OCI-LY1 (cell line): ENCODE data around the gene DYNLT2.
"Not testable (repeated sequence)": the region's sequence is repeated elsewhere in the genome, so short reads cannot be mapped to it uniquely, and the experiment has no call there.

ENCODE experiments used
- H2AFZ ChIP-seq: fragments of 200-600 bp; sonication (generic), shearing (Covaris generic); 2 replicates; pipeline ENCODE4 v1.6.0; 2014; ENCODE audit warnings: antibody characterized with exemption, mild to moderate bottlenecking, low read length
- H3F3A ChIP-seq: fragments of 200-600 bp; sonication (generic), shearing (Covaris generic); 2 replicates; pipeline ENCODE4 v1.6.0; 2014; ENCODE audit warnings: mild to moderate bottlenecking, antibody characterized with exemption, low read length, moderate library complexity; ENCODE audit not compliant: insufficient read depth
- H3K27ac ChIP-seq: fragments of 200-600 bp; sonication (generic); 2 replicates; pipeline ENCODE4 v1.5.1; 2014; ENCODE audit warnings: low read length, mixed run types, mild to moderate bottlenecking, low read depth; ENCODE audit not compliant: poor library complexity, severe bottlenecking
- H3K27me3 ChIP-seq: fragments of 200-600 bp; sonication (generic); 2 replicates; pipeline ENCODE4 v1.6.0; 2014; ENCODE audit warnings: antibody characterized with exemption, mild to moderate bottlenecking, low read length, moderate library complexity; ENCODE audit not compliant: insufficient read depth
- H3K36me3 ChIP-seq: fragments of 200-600 bp; sonication (generic); 2 replicates; pipeline ENCODE4 v1.6.1; 2014; ENCODE audit warnings: mild to moderate bottlenecking, antibody characterized with exemption, low read length, moderate library complexity, mixed read lengths; ENCODE audit not compliant: insufficient read depth
- H3K4me1 ChIP-seq: fragments of 200-600 bp; sonication (generic); 2 replicates; pipeline ENCODE4 v1.5.1; 2014; ENCODE audit warnings: mild to moderate bottlenecking, low read length, moderate library complexity; ENCODE audit not compliant: insufficient read depth, severe bottlenecking
- H3K4me2 ChIP-seq: fragments of 200-600 bp; sonication (generic), shearing (Covaris generic); 2 replicates; pipeline ENCODE4 v1.6.1; 2014; ENCODE audit warnings: low read length
- H3K4me3 ChIP-seq: fragments of 200-600 bp; sonication (generic); 2 replicates; pipeline ENCODE4 v1.5.1; 2014; ENCODE audit warnings: low read length, low read depth, mild to moderate bottlenecking, mixed read lengths; ENCODE audit not compliant: poor library complexity, severe bottlenecking
- H3K79me2 ChIP-seq: fragments of 200-600 bp; shearing (Covaris generic); 2 replicates; pipeline ENCODE4 v1.6.1; 2016; ENCODE audit warnings: mixed run types, low read length, mixed read lengths; ENCODE audit not compliant: insufficient read depth
- H3K9ac ChIP-seq: fragments of 200-600 bp; sonication (generic), shearing (Covaris generic); 2 replicates; pipeline ENCODE4 v1.6.1; 2014; ENCODE audit warnings: mild to moderate bottlenecking, low read length, mixed read lengths
- H3K9me2 ChIP-seq: fragments of 200-600 bp; sonication (generic), shearing (Covaris generic); 2 replicates; pipeline ENCODE4 v1.6.1; 2014; ENCODE audit warnings: low read depth, mild to moderate bottlenecking, low read length, mixed read lengths
- H3K9me3 ChIP-seq: fragments of 200-600 bp; shearing (Covaris generic); 2 replicates; pipeline ENCODE4 v1.6.1; 2014; ENCODE audit warnings: low read length, mixed read lengths
- H4K20me1 ChIP-seq: fragments of 200-600 bp; sonication (generic), shearing (Covaris generic); 2 replicates; pipeline ENCODE4 v1.6.0; 2016; ENCODE audit warnings: mild to moderate bottlenecking, low read length; ENCODE audit not compliant: insufficient read depth
- EZH2 ChIP-seq: fragments of 200-600 bp; sonication (generic), shearing (Covaris generic); IDR thresholded peaks from 2 replicates; pipeline ENCODE4 v1.8.0; 2017; ENCODE audit warnings: borderline replicate concordance, mixed run types, mild to moderate bottlenecking, antibody characterized with exemption, low read length, moderate library complexity, mixed read lengths
- TF ChIP-seq, protein P1 (sequence below): fragments of 200-600 bp; sonication (generic), shearing (Covaris generic); IDR thresholded peaks from 2 replicates; pipeline ENCODE4 v1.5.1; 2017; ENCODE audit warnings: mild to moderate bottlenecking, antibody characterized with exemption, low read length, moderate library complexity, mixed read lengths

DYNLT2 gene

DNA sequence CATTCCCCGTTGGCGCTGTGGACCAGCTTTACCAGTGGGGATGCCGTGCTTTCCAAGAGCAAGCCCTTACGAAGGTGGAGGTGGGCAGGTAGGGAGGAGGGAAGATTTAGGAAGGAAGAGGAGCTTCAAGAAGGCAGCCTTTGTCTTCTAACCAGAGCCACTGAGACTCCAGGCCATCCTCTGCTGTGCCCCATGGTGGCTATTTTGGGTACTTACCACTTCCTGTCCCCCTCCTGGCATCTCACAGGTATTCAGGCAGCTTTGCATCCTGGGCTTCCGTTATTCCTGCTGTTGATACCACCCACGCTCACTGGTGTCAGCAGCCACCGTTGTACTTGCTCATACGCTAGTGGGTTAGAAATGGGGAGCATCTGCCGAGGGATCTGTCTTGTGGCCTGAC lies 23.0 kb upstream of the DYNLT2 start:
- H3F3A ChIP-seq: no peaks in the 10 kb centered on the region
- no peaks in the 10 kb centered on the region for H3K27me3 ChIP-seq
- H3K9ac ChIP-seq: no peak overlapping the region
- no peak for TF ChIP-seq EZH2
- TF ChIP-seq, protein P1, sequence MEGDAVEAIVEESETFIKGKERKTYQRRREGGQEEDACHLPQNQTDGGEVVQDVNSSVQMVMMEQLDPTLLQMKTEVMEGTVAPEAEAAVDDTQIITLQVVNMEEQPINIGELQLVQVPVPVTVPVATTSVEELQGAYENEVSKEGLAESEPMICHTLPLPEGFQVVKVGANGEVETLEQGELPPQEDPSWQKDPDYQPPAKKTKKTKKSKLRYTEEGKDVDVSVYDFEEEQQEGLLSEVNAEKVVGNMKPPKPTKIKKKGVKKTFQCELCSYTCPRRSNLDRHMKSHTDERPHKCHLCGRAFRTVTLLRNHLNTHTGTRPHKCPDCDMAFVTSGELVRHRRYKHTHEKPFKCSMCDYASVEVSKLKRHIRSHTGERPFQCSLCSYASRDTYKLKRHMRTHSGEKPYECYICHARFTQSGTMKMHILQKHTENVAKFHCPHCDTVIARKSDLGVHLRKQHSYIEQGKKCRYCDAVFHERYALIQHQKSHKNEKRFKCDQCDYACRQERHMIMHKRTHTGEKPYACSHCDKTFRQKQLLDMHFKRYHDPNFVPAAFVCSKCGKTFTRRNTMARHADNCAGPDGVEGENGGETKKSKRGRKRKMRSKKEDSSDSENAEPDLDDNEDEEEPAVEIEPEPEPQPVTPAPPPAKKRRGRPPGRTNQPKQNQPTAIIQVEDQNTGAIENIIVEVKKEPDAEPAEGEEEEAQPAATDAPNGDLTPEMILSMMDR: no peak
- no peak overlapping the region for H2AFZ ChIP-seq
- H3K4me3 ChIP-seq: no peak overlapping the region
- H3K79me2 ChIP-seq: no peaks in the 10 kb centered on the region
- peaks cover 23% of the 10 kb centered on the region for H3K36me3 ChIP-seq
- H3K9me3 ChIP-seq: no peaks in the 10 kb centered on the region
- no peak overlapping the region for H3K4me2 ChIP-seq
- H4K20me1 ChIP-seq: no peaks in the 10 kb centered on the region
- no peaks in the 10 kb centered on the region for H3K9me2 ChIP-seq
- H3K4me1 ChIP-seq: no peaks in the 10 kb centered on the region
- H3K27ac ChIP-seq: no peak overlapping the region

GRCh38 chr6:169766921-169767736 lies 15.8 kb upstream of the DYNLT2 start:
- H3K4me1 ChIP-seq: no peaks in the 10 kb centered on the region
- H3K9me2 ChIP-seq: no peaks in the 10 kb centered on the region
- no peak overlapping the region for H2AFZ ChIP-seq
- no peaks in the 10 kb centered on the region for H3F3A ChIP-seq
- H3K79me2 ChIP-seq: no peaks in the 10 kb centered on the region
- H3K9ac ChIP-seq: no peak overlapping the region
- H3K27me3 ChIP-seq: no peaks in the 10 kb centered on the region
- H3K4me3 ChIP-seq: no peak overlapping the region
- no peaks in the 10 kb centered on the region for H3K9me3 ChIP-seq
- TF ChIP-seq EZH2: no peak
- TF ChIP-seq, protein P1: no peak
- H3K36me3 ChIP-seq: peaks cover 61% of the 10 kb centered on the region
- no peak overlapping the region for H3K27ac ChIP-seq
- H3K4me2 ChIP-seq: no peak overlapping the region
- H4K20me1 ChIP-seq: no peaks in the 10 kb centered on the region

GRCh38 chr6:169766232-169766631 lies 14.9 kb upstream of the DYNLT2 start:
- no peaks in the 10 kb centered on the region for H3K9me2 ChIP-seq
- H3K9ac ChIP-seq: no peak overlapping the region
- H3K4me3 ChIP-seq: no peak overlapping the region
- H3K79me2 ChIP-seq: no peaks in the 10 kb centered on the region
- H3K4me2 ChIP-seq: no peak overlapping the region
- H2AFZ ChIP-seq: no peak overlapping the region
- no peak overlapping the region for H3K27ac ChIP-seq
- peaks cover 60% of the 10 kb centered on the region for H3K36me3 ChIP-seq
- H3F3A ChIP-seq: no peaks in the 10 kb centered on the region
- no peaks in the 10 kb centered on the region for H3K27me3 ChIP-seq
- H4K20me1 ChIP-seq: no peaks in the 10 kb centered on the region
- no peaks in the 10 kb centered on the region for H3K9me3 ChIP-seq
- no peak for TF ChIP-seq EZH2
- TF ChIP-seq, protein P1: no peak
- no peaks in the 10 kb centered on the region for H3K4me1 ChIP-seq

DNA sequence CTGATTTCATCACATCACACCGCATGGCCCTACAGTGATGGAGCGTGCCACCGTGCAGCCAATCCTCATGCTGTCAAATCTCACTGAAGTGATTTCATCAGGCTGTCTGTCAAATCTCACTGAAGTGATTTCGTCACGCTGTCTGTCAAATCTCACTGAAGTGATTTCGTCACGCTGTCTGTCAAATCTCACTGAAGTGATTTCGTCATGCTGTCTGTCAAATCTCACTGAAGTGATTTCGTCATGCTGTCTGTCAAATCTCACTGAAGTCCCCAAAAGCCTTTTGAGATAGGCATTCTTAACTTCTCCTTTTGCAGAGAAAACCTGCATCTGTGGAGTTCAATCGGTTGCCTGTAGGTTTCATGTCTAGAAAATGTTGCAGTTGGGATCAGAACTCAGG lies 14.4 kb upstream of the DYNLT2 start:
- H3K9me2 ChIP-seq, H3K4me2 ChIP-seq, H3K79me2 ChIP-seq, H3K4me1 ChIP-seq, H3K9ac ChIP-seq, H4K20me1 ChIP-seq, H3F3A ChIP-seq, H2AFZ ChIP-seq, H3K9me3 ChIP-seq, H3K27ac ChIP-seq, H3K4me3 ChIP-seq, H3K27me3 ChIP-seq: not testable (repeated sequence)
- H3K36me3 ChIP-seq: peaks cover 65% of the 10 kb centered on the region
